OCI-LY7 (cell line): ENCODE results near the gene IGSF9. TPM values are rescaled to one million over a fixed set of nuclear protein-coding genes. Genes with fewer than 3 reads are reported as not detected.
"Not testable (repeated sequence)": the region's sequence is repeated elsewhere in the genome, so short reads cannot be mapped to it uniquely, and the experiment has no call there.

Experiments used
- BruUV-seq: library from RNA; stranded (reverse); fragments of 400-500 nt; replicated peaks from 2 replicates; lab custom pipeline; 2021; lab: Mats Ljungman, UMichigan
- CTCF ChIA-PET: fragments of 300-600 bp; sonication (Branson Sonifier 250); formaldehyde crosslinking; loops from one replicate; lab custom pipeline; 2022; ENCODE audit warnings: antibody characterized with exemption; ENCODE audit not compliant: unreplicated experiment; lab: Charles Lee
- POLR2A ChIA-PET: fragments of 300-600 bp; sonication (Branson Sonifier 250); formaldehyde crosslinking; loops from one replicate; lab custom pipeline; 2022; ENCODE audit warnings: antibody characterized with exemption; lab: Charles Lee
- DNase-seq: peaks from one replicate; pipeline ENCODE4 v3.0.0-alpha.2; 2015; ENCODE audit warnings: low spot score
- H2AFZ ChIP-seq: fragments of 200-600 bp; sonication (generic), shearing (Covaris generic); 2 replicates; pipeline ENCODE4 v1.6.1; 2014; ENCODE audit warnings: mild to moderate bottlenecking, antibody characterized with exemption, low read length, moderate library complexity
- H3K27ac ChIP-seq: fragments of 200-600 bp; sonication (generic); 2 replicates; pipeline ENCODE4 v1.5.1; 2014; ENCODE audit warnings: mixed run types, low read depth, mild to moderate bottlenecking, moderate library complexity, low read length, inconsistent platforms; ENCODE audit not compliant: poor library complexity, severe bottlenecking
- H3K36me3 ChIP-seq: fragments of 200-600 bp; sonication (generic); 2 replicates; pipeline ENCODE4 v1.6.1; 2014; ENCODE audit warnings: mild to moderate bottlenecking, antibody characterized with exemption, low read length, moderate library complexity, mixed read lengths; ENCODE audit not compliant: insufficient read depth
- H3K4me1 ChIP-seq: fragments of 200-600 bp; sonication (generic); 2 replicates; pipeline ENCODE4 v1.5.1; 2014; ENCODE audit warnings: mild to moderate bottlenecking, low read length; ENCODE audit not compliant: insufficient read depth, poor library complexity, severe bottlenecking
- H3K4me2 ChIP-seq: fragments of 200-600 bp; sonication (generic); 2 replicates; pipeline ENCODE4 v1.6.1; 2014; ENCODE audit warnings: mild to moderate bottlenecking, low read length
- H3K4me3 ChIP-seq: fragments of 200-600 bp; sonication (generic); 2 replicates; pipeline ENCODE4 v1.5.1; 2014; ENCODE audit warnings: mild to moderate bottlenecking, low read depth, low read length; ENCODE audit not compliant: poor library complexity, severe bottlenecking
- H3K79me2 ChIP-seq: fragments of 200-600 bp; sonication (generic); 2 replicates; pipeline ENCODE4 v1.6.1; 2016; ENCODE audit warnings: low read depth, mild to moderate bottlenecking, low read length, moderate library complexity, mixed read lengths; ENCODE audit not compliant: insufficient read depth
- H3K9me2 ChIP-seq: fragments of 200-600 bp; sonication (generic); 2 replicates; pipeline ENCODE4 v1.6.1; 2016; ENCODE audit warnings: mild to moderate bottlenecking, low read length, mixed read lengths; ENCODE audit not compliant: insufficient read depth
- H3K9me3 ChIP-seq: fragments of 200-600 bp; sonication (generic); 2 replicates; pipeline ENCODE4 v1.6.1; 2014; ENCODE audit warnings: mild to moderate bottlenecking, mixed run types, low read length, mixed read lengths
- H4K20me1 ChIP-seq: fragments of 200-600 bp; sonication (generic); 2 replicates; pipeline ENCODE4 v1.6.1; 2014; ENCODE audit warnings: mild to moderate bottlenecking, antibody characterized with exemption, low read length, moderate library complexity, mixed read lengths; ENCODE audit not compliant: insufficient read depth
- EZH2phosphoT487 ChIP-seq: fragments of 200-600 bp; sonication (generic); IDR thresholded peaks from 2 replicates; pipeline ENCODE4 v1.6.1; 2018; ENCODE audit warnings: low read depth, borderline replicate concordance, mild to moderate bottlenecking, mixed run types, antibody characterized with exemption, low read length, moderate library complexity, mixed read lengths
- intact Hi-C: fragments of 100-400 bp; cut with micrococcal nuclease; formaldehyde crosslinking; loops from one replicate; pipeline ENCODE4 v1.10.0; 2022; ENCODE audit not compliant: unreplicated experiment
- total RNA-seq, 2 experiments: library from RNA; depleted of rRNA in 1 of 2; stranded (reverse); fragments of >200 nt in 1 of 2; shearing (Covaris generic) in 1 of 2; gene quantifications; 2 replicates each; pipeline ENCODE4 v1.2.3, GENCODE V29; 2014 to 2022
- TF ChIP-seq, protein P1 (sequence below): fragments of 200-600 bp; sonication (generic); conservative IDR thresholded peaks from 2 replicates; pipeline ENCODE4 v1.5.1; 2014; ENCODE audit warnings: mild to moderate bottlenecking, antibody characterized with exemption, low read length, moderate library complexity, mixed read lengths

Gene IGSF9
- total RNA-seq, 2 experiments from 2014 or later, result not detected

DNA sequence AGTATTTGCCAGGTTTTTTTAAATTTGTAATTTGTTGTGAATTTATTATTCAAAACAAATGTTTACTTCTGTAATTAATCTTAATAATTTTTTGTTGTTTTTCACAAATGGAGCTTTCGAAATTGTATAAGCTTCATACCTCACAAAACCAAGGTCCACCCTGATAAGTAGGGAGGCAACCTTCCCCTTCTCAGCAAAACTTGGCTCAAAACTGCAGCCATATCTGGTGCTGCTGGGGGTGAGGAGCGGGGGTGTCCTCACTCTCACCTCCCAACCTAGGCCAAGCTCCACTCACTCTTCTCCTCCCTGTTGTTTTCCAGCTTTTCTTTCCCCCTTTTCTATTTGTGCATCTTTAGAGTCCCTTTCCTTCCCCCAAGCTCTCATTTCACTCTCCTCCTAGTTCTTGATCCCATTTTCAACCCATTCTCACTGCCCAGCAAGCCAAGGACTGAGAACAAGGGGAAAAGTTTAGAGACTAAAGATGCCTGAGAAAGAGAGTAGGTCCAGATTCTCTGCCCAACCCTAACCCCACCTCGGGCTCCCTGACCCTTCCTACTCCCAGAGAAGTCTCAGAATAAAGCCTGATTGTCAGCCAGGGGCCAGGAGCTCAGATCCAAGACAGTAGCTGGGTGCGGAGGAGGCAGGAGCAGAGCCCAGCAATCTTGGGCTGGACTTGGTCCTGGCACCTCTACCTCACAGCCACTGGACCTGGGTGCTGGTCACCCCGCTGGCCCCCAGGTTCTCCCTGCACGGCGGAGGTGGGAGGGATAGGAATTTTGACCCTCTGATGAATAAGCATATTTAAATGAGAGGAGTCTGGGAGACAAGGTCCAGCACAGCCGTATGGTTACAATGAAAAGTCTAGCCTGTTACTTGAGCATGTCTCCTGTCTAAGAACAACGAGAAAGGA is 37.1 kb downstream of the IGSF9 start:
- BruUV-seq, result no TSS peak
- CTCF ChIA-PET, result no interaction called here
- Histone ChIP-seq H3K4me2 (no peak overlapping the region), H3K9me3 (no peaks in the 10 kb centered on the region), H3K36me3 (no peaks in the 10 kb centered on the region), H3K79me2 (no peaks in the 10 kb centered on the region), H3K9me2 (no peaks in the 10 kb centered on the region), H3K4me1 (peaks cover 21% of the 10 kb centered on the region), H2AFZ (no peak overlapping the region), H4K20me1 (no peaks in the 10 kb centered on the region), H3K27ac (no peak overlapping the region), H3K4me3 (no peak overlapping the region)
- TF ChIP-seq, protein P1, sequence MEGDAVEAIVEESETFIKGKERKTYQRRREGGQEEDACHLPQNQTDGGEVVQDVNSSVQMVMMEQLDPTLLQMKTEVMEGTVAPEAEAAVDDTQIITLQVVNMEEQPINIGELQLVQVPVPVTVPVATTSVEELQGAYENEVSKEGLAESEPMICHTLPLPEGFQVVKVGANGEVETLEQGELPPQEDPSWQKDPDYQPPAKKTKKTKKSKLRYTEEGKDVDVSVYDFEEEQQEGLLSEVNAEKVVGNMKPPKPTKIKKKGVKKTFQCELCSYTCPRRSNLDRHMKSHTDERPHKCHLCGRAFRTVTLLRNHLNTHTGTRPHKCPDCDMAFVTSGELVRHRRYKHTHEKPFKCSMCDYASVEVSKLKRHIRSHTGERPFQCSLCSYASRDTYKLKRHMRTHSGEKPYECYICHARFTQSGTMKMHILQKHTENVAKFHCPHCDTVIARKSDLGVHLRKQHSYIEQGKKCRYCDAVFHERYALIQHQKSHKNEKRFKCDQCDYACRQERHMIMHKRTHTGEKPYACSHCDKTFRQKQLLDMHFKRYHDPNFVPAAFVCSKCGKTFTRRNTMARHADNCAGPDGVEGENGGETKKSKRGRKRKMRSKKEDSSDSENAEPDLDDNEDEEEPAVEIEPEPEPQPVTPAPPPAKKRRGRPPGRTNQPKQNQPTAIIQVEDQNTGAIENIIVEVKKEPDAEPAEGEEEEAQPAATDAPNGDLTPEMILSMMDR, result no peak
- no peak for TF ChIP-seq EZH2phosphoT487
- intact Hi-C loops, result no loop called here
- DNase-seq, result no peak
- POLR2A ChIA-PET, result no interaction called here

DNA sequence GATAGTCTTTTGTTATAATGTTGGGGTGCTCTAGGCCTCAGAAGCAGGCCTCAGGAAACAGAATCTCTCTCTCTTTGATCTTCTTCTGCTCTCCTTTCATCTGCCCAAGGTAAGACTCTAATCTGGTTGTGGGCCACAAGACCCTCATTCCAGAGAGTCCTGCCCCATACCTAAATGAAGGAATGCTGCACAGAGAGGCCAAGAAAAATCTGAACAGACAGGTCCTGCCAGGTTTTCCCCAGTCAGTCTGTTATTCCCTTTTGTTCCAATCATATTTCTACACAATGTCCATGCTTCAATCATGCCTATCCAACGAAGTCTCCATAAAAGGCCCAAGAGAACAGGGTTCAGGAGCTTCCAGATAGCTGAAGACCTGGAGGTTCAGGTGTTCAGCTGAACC is 38.5 kb downstream of the IGSF9 start:
- peaks cover 21% of the 10 kb centered on the region for H3K4me1 ChIP-seq
- ChIA-PET CTCF (no interaction called here), POLR2A (no interaction called here)
- no peaks in the 10 kb centered on the region for H3K9me3 ChIP-seq
- H3K4me3 ChIP-seq, result no peak overlapping the region
- H2AFZ ChIP-seq, result no peak overlapping the region
- no peak overlapping the region for H3K4me2 ChIP-seq
- no peaks in the 10 kb centered on the region for H4K20me1 ChIP-seq
- H3K9me2 ChIP-seq, result no peaks in the 10 kb centered on the region
- no peaks in the 10 kb centered on the region for H3K79me2 ChIP-seq
- no TSS peak for BruUV-seq
- no peak overlapping the region for H3K27ac ChIP-seq
- TF ChIP-seq, protein P1, result no peak
- no peak for TF ChIP-seq EZH2phosphoT487
- intact Hi-C loops, result no loop called here
- no peak for DNase-seq
- H3K36me3 ChIP-seq, result no peaks in the 10 kb centered on the region

DNA sequence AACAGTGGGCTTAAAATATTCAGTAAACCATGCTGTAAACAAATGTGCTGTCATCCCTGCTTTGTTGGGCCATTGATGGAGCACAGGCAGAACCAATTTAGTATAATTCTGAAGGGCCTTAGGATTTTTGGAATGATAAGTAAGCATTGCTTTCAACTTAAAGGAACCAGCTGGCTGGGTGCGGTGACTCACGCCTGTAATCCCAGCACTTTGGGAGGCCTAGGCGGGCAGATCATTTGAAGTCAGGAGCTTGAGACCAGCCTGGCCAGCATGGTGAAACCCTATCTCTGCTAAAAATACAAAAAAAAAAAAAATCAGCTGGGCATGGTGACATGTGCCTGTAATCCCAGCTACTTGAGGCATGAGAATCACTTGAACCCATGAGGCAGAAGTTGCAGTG is 41.4 kb downstream of the IGSF9 start:
- CTCF ChIA-PET, result interaction anchor here (1.3 kb wide), 1 partner anchor 11 kb away, joined by 3 read pairs; no protein-coding TSS in a partner anchor
- POLR2A ChIA-PET, result interaction anchor here (0.7 kb wide), 1 partner anchor 82 kb away, joined by 3 read pairs; no protein-coding TSS in a partner anchor

More for the DNA sequence above, 41.4 kb downstream of the IGSF9 start:
- H3K9me3 ChIP-seq, H2AFZ ChIP-seq, H3K4me1 ChIP-seq, H3K36me3 ChIP-seq, H3K27ac ChIP-seq, BruUV-seq, H4K20me1 ChIP-seq, H3K4me2 ChIP-seq, H3K4me3 ChIP-seq, H3K9me2 ChIP-seq, intact Hi-C loops, DNase-seq, H3K79me2 ChIP-seq: not testable (repeated sequence)
